PC-9 (cell line): ENCODE results near the gene SLC25A10.

Experiments
- EZH2 ChIP-seq: fragments of 200-600 bp; sonication (generic); IDR thresholded peaks from 2 replicates; pipeline ENCODE4 v1.8.0; 2017; ENCODE audit warnings: antibody characterized with exemption, low read depth
- TF ChIP-seq, protein P1 (sequence below): fragments of 200-600 bp; sonication (generic); conservative IDR thresholded peaks from 2 replicates; pipeline ENCODE4 v1.6.1; 2017; ENCODE audit warnings: mixed run types, antibody characterized with exemption, mild to moderate bottlenecking, moderate library complexity

DNA sequence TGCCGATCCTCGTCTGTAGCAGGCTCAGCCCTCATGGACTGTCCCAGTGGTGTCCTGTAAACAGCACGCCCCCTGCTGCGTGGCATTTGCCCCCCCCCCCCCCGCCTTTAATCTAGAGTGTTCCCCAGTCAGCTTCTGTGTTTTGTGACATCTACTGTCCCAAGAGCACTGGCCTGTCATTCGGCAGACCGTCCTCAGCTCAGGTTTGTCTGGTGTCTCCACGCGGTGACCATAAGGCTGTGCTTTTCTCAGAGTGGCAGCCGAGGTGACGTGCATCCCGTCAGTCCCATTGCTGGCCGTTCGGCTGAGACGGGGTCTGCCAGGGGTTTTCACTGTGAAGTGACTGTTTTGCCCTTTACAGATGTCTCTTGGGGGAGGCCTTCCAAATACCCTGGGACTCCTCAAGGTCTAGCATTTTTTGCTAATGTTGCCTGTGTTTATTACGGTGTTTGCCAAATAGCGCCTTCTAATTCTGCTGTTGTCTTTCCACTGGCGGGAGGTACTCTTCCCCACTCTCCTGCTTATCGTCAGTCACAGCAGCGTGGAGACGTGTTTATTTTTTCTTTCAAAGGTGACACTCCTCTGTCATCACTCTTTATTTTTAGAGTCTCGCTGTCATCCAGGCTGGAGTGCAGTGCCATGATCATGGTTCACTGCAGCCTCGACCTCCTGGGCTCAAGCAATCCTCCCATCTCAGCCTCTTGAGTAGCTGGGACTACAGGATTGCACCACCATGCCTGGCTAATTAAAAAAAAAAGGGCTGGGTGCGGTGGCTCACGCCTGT is 14.6 kb upstream of the SLC25A10 start:
- TF ChIP-seq, protein P1, sequence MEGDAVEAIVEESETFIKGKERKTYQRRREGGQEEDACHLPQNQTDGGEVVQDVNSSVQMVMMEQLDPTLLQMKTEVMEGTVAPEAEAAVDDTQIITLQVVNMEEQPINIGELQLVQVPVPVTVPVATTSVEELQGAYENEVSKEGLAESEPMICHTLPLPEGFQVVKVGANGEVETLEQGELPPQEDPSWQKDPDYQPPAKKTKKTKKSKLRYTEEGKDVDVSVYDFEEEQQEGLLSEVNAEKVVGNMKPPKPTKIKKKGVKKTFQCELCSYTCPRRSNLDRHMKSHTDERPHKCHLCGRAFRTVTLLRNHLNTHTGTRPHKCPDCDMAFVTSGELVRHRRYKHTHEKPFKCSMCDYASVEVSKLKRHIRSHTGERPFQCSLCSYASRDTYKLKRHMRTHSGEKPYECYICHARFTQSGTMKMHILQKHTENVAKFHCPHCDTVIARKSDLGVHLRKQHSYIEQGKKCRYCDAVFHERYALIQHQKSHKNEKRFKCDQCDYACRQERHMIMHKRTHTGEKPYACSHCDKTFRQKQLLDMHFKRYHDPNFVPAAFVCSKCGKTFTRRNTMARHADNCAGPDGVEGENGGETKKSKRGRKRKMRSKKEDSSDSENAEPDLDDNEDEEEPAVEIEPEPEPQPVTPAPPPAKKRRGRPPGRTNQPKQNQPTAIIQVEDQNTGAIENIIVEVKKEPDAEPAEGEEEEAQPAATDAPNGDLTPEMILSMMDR, result no peak
- no peak for TF ChIP-seq EZH2
